Heart left ventricle (tissue), 16 donors: ENCODE data around the gene ZDHHC11B. TPM values are rescaled to one million over a fixed set of nuclear protein-coding genes. Genes with fewer than 3 reads are reported as not detected.
"Not testable (repeated sequence)": the region's sequence is repeated elsewhere in the genome, so short reads cannot be mapped to it uniquely, and the experiment has no call there.

Source experiments
- ATAC-seq, 4 donors: fragments of 200-7000 bp; cut with Tn5 transposase; one replicate each; pipeline ENCODE4 v1.9.1; 2020 to 2022; ENCODE audit warnings: moderate library complexity in 4 of 4, mild to moderate bottlenecking in 3 of 4, moderate number of reproducible peaks in 1 of 4
- DNase-seq, 5 donors: peaks; one replicate each; pipeline ENCODE4 v3.0.0-alpha.2; 2020
- H3K27ac ChIP-seq, 12 donors: fragments of 200-600 bp; sonication (generic) in 4 of 12; one replicate each; pipeline versions ENCODE4 v1.5.0 to v1.8.0; 2016 to 2022; ENCODE audit warnings: mild to moderate bottlenecking in 2 of 12
- H3K27me3 ChIP-seq, 9 donors: fragments of 200-600 bp; sonication (generic) in 2 of 9; one replicate each; pipeline versions ENCODE4 v1.5.1 to v1.8.0; 2016 to 2022; ENCODE audit warnings: mild to moderate bottlenecking in 3 of 9
- H3K36me3 ChIP-seq, 9 donors: fragments of 200-600 bp; sonication (generic) in 2 of 9; one replicate each; pipeline versions ENCODE4 v1.5.0 to v1.8.0; 2018 to 2022; ENCODE audit warnings: mild to moderate bottlenecking in 2 of 9
- H3K4me1 ChIP-seq, 12 donors: fragments of 200-600 bp; sonication (generic) in 4 of 12; one replicate each; pipeline versions ENCODE4 v1.5.0 to v1.8.0; 2016 to 2022; ENCODE audit warnings: mild to moderate bottlenecking in 3 of 12
- H3K4me3 ChIP-seq, 12 donors: fragments of 200-600 bp; sonication (generic) in 4 of 12; one replicate each; pipeline versions ENCODE4 v1.5.0 to v1.8.0; 2017 to 2022; ENCODE audit warnings: mild to moderate bottlenecking in 9 of 12, moderate library complexity in 4 of 12
- H3K9me3 ChIP-seq, 12 donors: fragments of 200-600 bp; sonication (generic) in 4 of 12; one replicate each; pipeline versions ENCODE4 v1.5.0 to v1.8.0; 2016 to 2022; ENCODE audit warnings: mild to moderate bottlenecking in 1 of 12
- POLR2A ChIP-seq, 2 donors: fragments of 450-650 bp; IDR thresholded peaks; one replicate each; pipeline ENCODE4 v1.6.1; 2017; ENCODE audit warnings: antibody characterized with exemption in 2 of 2, mild to moderate bottlenecking in 2 of 2, moderate library complexity in 2 of 2
- WGBS, 4 donors: extraction: QIAGEN DNeasy Blood & Tissue Kit in 2 of 4; methylation state at CpG; one replicate each; pipeline versions ENCODE4 v1.1.5 to v1.1.7; 2013 to 2018; 5-methylcytosine and 5-hydroxymethylcytosine counted together
- intact Hi-C, 10 donors: fragments of 100-400 bp; cut with DNase I; formaldehyde crosslinking; loops; one replicate each; pipeline versions ENCODE4 v1.11.1 to v1.14.2; 2022
- polyA plus RNA-seq, 2 donors: library from polyadenylated mRNA; stranded (reverse); fragments of 200-250 nt; gene quantifications; one replicate each; pipeline ENCODE4 v1.2.3, GENCODE V29; 2013
- total RNA-seq, 9 donors: library from RNA; depleted of rRNA in 2 of 9; stranded (reverse); fragments of >200 nt in 2 of 9; fragmentation: NEBNext Ultra II Directional in 3 of 9; extraction: Animal tissue kit (Norgen Biotek cat#: 25700) in 3 of 9; gene quantifications; one replicate each; pipeline versions ENCODE4 v1.1.0 to v1.2.4, GENCODE V29; 2016 to 2023
- TF ChIP-seq, protein P1 (sequence below), 12 donors: fragments of 200-600 bp; sonication (generic) in 4 of 12; IDR thresholded peaks; one replicate each; pipeline versions ENCODE4 v1.5.0 to v1.8.0; 2018 to 2022; ENCODE audit warnings: antibody characterized with exemption in 12 of 12, mild to moderate bottlenecking in 5 of 12
- donor health status: ischemic (EF 13 %, LVEDD 7.1; RV severe dilation, severe dysfunction).
- donor health status: healthy with polysubstance abuse.
- donor health status: DM: no; HTN: yes; CAD: no.
- donor health status: DM: no; HTN: no; CAD: no.
- donor health status: ischemic (EF 25% LVEDD 6.9; RV normal size, moderate dysfunction).
- donor health status: ischemic (EF 25% LVEDD 5.7; RV mildly dilated, moderate dysfunction).
- donor health status: healthy.
- donor health status: DM: yes; HTN: yes; CAD: no.
- donor health status: ischemic (EF 35%, LVEDD 5.7; RV mildly dilated, moderate dysfunction).
- donor health status: nonischemic (EF 11% LVEDD 7.7; RV severe dilation, severe dysfunction).
- donor health status: DM: yes; HTN: yes; CAD: no.
- donor health status: PGD.
- donor health status: ischemic (EF 29% LVEDD 5.4; RV normal size, mild dysfunction).
- donor health status: nonischemic (EF 23%, LVEDD 6.1; RV moderate dilation, normal function).

The ZDHHC11B gene
- total and polyA plus RNA-seq, 11 donors: 3.0 to 26.5 (median 8.8) TPM

DNA sequence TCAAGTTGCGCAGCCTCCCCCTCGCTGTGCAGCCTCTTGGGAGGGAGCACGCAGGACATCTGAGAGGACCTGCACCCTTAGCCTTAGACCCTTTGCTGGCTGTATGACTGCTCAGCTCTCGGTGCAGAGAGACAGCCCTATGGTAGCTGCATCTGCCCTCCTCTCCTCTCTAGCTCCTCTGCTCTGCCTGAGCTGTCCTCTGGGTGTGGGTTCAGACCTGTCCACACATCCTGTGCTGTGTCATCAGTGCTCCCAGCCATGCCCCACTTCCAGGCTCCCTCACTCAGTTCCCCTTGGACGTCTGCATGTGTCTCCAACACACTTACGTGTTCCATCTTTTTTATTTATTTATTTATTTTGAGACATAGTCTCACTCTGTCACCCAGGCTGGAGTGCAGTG lies 60.7 kb downstream of the ZDHHC11B start:
- H3K27ac ChIP-seq, intact Hi-C loops, H3K36me3 ChIP-seq, DNase-seq, H3K27me3 ChIP-seq, H3K4me3 ChIP-seq, H3K4me1 ChIP-seq: not testable (repeated sequence)
- 75 to 87% (median 85%) methylated on average over 2 to 3 of the region's 6 CpGs for WGBS, 4 donors
- H3K9me3 ChIP-seq: peaks cover 0 to 20% (median 10%) of the 10 kb centered on the region in 12 donors
- peak in 1 of 4 donors; percentile 38 for ATAC-seq

DNA sequence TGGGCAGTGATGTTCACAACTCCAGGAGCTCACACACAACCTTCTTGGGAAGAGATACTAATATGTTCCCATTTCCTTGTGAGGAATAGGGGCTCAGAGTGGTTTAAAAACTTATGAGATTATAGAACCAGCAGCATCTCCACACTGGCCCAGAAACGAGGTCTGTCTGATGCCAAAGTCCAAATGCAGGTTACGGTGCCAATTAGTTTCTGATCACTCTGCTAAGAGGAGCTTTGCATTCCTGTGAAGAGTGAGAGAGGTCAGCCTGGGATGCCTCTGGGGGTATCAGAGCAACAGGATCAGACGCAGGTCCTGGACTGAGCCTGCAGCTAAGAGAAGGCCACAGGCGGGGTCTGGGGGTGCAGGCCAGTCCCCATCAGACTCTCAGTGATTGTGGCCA lies 61.2 kb downstream of the ZDHHC11B start:
- H3K4me3 ChIP-seq, H3K27ac ChIP-seq, H3K4me1 ChIP-seq, DNase-seq, H3K27me3 ChIP-seq, intact Hi-C loops: not testable (repeated sequence)
- Histone ChIP-seq H3K9me3 (peaks cover 0 to 21% (median 10%) of the 10 kb centered on the region in 12 donors), H3K36me3 (peaks cover 0 to 11% (median 0%) of the 10 kb centered on the region in 9 donors)
- 73 to 79% (median 79%) methylated on average over 1 to 4 of the region's 4 CpGs; no CpG with 5 or more reads in 1 of the 4 donors for WGBS, 4 donors
- ATAC-seq: peak in 1 of 4 donors; percentile 13

DNA sequence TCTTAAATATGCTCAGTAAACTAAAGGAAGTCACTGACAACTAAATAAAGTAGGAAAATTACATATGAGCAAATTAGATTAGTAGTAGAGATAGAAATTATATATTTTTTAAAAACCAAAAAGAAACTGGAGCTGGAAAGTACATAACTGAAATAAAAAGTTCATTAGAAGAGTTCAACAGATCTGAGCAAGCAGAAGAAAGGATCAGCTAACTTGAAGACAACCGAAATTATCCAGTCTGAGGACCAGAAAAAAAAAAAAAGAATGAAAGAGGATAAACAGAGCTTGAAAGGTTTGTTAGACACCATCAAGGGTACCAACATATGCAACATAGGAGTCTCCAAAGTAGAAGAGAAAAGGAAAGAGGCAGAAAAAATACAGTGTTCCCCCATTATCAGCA lies 65.2 kb downstream of the ZDHHC11B start:
- Histone ChIP-seq H3K36me3 (peaks cover 0 to 32% (median 4%) of the 10 kb centered on the region in 9 donors), H3K9me3 (peaks cover 0 to 21% (median 10%) of the 10 kb centered on the region in 12 donors)
- H3K4me1 ChIP-seq, ATAC-seq, H3K27me3 ChIP-seq, intact Hi-C loops, H3K27ac ChIP-seq, H3K4me3 ChIP-seq, DNase-seq: not testable (repeated sequence)
- WGBS, 4 donors: 81 to 92% (median 87%) methylated on average over 1 of the region's 1 CpG

DNA sequence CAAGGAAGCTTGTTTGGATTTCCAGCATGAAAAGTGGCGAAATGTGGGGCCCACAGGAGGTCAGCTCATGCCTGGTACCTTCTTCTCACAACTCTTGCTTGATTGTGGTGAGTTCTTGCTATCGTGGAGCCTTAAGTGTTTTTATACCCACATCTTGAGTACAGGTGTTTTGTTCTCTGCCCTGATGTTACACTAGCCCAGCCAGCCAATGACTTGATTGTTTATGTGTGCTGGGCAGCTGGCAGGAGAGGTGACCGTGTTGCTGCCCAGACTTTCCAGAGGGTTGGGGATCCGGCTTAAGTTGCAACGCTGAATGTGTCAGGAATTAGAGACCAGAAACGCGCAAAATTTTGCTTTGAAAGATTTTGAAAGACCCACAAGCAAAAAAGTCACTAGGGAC lies 67.4 kb downstream of the ZDHHC11B start:
- Histone ChIP-seq H3K9me3 (peaks cover 0 to 21% (median 10%) of the 10 kb centered on the region in 12 donors), H3K27ac (no peak overlapping the region), H3K4me3 (no peak overlapping the region), H3K27me3 (no peaks in the 10 kb centered on the region), H3K36me3 (peaks cover 0 to 32% (median 4%) of the 10 kb centered on the region in 9 donors), H3K4me1 (no peaks in the 10 kb centered on the region)
- TF ChIP-seq, protein P1, sequence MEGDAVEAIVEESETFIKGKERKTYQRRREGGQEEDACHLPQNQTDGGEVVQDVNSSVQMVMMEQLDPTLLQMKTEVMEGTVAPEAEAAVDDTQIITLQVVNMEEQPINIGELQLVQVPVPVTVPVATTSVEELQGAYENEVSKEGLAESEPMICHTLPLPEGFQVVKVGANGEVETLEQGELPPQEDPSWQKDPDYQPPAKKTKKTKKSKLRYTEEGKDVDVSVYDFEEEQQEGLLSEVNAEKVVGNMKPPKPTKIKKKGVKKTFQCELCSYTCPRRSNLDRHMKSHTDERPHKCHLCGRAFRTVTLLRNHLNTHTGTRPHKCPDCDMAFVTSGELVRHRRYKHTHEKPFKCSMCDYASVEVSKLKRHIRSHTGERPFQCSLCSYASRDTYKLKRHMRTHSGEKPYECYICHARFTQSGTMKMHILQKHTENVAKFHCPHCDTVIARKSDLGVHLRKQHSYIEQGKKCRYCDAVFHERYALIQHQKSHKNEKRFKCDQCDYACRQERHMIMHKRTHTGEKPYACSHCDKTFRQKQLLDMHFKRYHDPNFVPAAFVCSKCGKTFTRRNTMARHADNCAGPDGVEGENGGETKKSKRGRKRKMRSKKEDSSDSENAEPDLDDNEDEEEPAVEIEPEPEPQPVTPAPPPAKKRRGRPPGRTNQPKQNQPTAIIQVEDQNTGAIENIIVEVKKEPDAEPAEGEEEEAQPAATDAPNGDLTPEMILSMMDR (IDR thresholded peaks at IDR 0.05): no peak
- TF ChIP-seq POLR2A (IDR thresholded peaks at IDR 0.05): no peak
- intact Hi-C loops: no loop called here
- no peak for ATAC-seq
- no peak for DNase-seq
- WGBS, 4 donors: 72 to 87% (median 80%) methylated on average over 6 to 7 of the region's 7 CpGs

DNA sequence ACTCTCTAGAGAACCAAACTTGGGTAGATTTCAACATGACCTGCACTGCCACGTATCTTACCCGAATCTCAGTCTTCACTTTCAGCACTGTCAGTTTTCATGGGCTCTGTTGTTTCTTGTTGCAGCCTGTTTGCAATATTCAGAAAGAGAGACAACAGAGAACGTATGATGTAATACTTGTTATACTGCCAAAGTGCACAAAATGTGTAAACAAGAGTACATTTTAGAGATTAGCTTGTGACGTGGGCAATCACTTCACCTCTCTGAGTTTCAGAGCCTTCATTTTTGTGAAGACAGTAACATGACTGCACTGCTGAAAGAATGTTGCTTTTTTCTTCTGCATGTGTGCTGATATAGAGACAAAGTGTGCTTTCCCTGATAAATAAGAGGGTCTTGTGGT lies 67.8 kb downstream of the ZDHHC11B start:
- 73 to 79% (median 74%) methylated on average over 4 of the region's 4 CpGs for WGBS, 4 donors
- H3K4me1 ChIP-seq, DNase-seq, H3K4me3 ChIP-seq, H3K27ac ChIP-seq, intact Hi-C loops, H3K27me3 ChIP-seq, ATAC-seq: not testable (repeated sequence)
- Histone ChIP-seq H3K36me3 (peaks cover 0 to 32% (median 4%) of the 10 kb centered on the region in 9 donors), H3K9me3 (peaks cover 0 to 21% (median 10%) of the 10 kb centered on the region in 12 donors)

DNA sequence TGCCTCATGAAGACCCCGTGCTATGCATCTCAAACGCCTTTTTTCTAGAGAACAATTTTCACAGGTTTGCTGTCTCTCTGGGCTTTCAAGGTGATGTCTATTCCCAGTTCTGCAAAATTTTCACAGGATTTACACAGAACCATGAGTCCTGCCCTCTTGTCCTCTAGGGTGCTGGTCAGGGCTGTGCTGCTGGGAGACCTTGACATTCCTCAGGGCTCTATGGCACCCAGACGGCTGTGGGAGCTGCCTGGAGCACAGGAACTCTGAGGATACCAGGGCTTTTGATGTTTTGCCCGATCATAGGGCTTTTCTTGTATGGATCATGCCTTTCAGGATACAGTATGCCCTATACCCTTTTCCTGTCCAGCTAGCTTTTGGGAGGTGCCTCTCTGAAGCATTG lies 68.9 kb downstream of the ZDHHC11B start:
- intact Hi-C loops, H3K4me1 ChIP-seq, H3K27me3 ChIP-seq, DNase-seq, H3K27ac ChIP-seq, H3K4me3 ChIP-seq: not testable (repeated sequence)
- peak in 2 of 4 donors; percentile 19 to 21 for ATAC-seq
- peaks cover 0 to 19% (median 10%) of the 10 kb centered on the region in 12 donors for H3K9me3 ChIP-seq
- WGBS, 4 donors: 91 to 96% (median 95%) methylated on average over 4 of the region's 4 CpGs
- peaks cover 0 to 32% (median 4%) of the 10 kb centered on the region in 9 donors for H3K36me3 ChIP-seq

DNA sequence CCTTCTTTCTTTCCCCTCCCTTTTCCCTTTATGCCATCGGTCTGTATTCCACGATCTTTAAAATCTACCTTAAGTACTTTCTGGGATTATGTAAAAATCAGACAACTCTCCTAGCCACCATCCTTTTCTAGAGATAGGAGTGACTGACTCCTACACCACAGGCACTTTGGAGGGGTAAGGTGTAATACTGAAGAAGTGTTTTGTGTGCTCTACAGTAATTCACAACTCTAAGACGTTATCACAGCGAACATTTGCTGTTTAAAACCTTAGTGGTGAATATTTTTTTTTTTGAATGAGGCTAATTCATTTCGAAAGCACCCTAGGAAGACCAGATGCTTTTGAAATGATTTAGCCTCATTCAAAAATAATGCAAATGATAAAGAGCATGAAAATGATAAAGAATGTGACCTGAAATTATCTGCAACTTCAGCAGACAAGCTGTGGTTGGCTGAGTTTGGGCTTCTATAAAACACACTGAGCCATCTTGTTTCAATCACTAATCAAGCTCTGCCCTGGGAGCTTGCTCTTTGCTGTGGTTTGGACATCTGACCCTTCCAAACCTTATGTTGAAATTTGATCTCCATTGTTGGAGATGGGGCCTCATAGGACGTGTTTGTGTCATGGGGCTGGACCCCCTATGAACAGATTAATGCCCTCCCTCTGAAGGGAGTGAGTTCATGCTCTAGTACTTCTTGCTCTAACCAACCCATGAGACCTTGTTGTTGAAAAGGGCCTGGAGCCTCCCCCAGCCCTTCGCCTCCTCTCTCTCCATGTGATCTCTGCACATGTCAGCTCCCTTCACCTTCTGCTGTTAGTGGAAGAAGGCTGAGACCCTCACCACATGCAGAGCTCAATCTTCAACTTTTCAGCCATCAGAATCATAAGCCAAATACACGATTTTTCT lies 70.1 kb downstream of the ZDHHC11B start:
- H3K27me3 ChIP-seq, DNase-seq, H3K4me1 ChIP-seq, ATAC-seq, H3K27ac ChIP-seq, H3K4me3 ChIP-seq: not testable (repeated sequence)
- Histone ChIP-seq H3K9me3 (peaks cover 0 to 11% (median 3%) of the 10 kb centered on the region in 12 donors), H3K36me3 (peaks cover 0 to 25% (median under 1%) of the 10 kb centered on the region in 9 donors)
- WGBS, 4 donors: 61 to 85% (median 78%) methylated on average over 5 to 8 of the region's 8 CpGs
- intact Hi-C loops: loop anchor here in 2 of 10 donors (5.0 kb wide), 1 partner anchor 83 kb away; no protein-coding TSS in a partner anchor

DNA sequence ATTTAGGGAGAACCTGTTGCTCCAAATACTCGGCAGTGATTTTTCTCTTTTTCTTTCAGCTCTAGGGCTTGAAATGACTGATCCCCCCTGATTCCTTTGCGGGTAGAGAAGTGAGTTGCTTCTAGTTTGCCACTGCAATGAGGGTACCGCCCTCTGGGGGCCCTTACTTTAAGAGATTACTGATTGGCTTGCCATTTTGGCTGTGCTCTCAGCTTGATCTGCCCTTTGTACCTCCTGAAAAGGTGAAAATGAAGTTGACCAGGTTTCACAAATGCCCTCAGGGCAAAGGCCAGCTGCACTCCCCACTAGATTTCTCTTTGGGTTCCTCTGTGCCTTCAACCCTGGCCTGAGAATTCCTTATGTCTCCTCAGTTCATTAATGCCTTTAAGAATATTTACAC lies 70.8 kb downstream of the ZDHHC11B start:
- not testable (repeated sequence) for DNase-seq, ATAC-seq, H3K9me3 ChIP-seq, H3K4me3 ChIP-seq, H3K27ac ChIP-seq, H3K27me3 ChIP-seq, H3K4me1 ChIP-seq
- intact Hi-C loops: loop anchor here in 2 of 10 donors (5.0 kb wide), 1 partner anchor 84 kb away; no protein-coding TSS in a partner anchor
- peaks cover 0 to 25% (median 0%) of the 10 kb centered on the region in 9 donors for H3K36me3 ChIP-seq
- WGBS, 4 donors: 57 to 74% (median 59%) methylated on average over 2 to 3 of the region's 3 CpGs

DNA sequence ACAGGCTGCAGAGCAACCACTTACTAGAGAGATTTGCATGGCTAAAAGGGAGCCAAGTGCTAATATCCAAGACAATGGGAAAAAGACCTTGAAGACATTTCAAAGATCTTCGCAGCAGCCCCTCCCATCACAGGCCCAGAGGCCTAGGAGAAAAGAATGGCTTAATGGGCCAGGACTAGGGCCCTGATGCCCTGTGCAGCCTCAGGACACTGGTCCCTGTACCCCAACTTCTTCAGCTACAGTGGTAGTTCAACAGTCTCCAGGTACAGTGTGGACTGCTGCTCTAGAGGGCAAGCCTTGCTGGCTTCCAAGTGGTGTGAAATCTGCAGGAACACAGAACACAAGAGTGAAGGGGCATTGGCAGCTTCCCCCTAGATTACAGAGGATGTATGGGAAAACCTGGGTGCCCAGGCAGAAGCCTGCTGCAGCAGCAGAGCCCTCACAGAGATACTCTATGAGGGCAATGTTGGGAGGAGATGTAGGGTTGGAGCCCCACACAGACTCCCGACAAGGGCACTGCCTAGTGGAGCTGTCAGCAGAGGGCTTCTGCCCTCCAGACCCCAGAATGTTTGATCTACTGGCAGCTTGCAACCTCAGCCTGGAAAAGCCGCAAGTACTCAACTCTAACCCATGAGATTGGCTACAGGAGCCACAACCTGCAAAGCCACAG lies 75.5 kb downstream of the ZDHHC11B start:
- DNase-seq, intact Hi-C loops, H3K27ac ChIP-seq, H3K4me3 ChIP-seq, H3K36me3 ChIP-seq, H3K9me3 ChIP-seq, H3K4me1 ChIP-seq, H3K27me3 ChIP-seq: not testable (repeated sequence)
- 81 to 98% (median 94%) methylated on average over 2 to 3 of the region's 3 CpGs for whole genome bisulfite sequencing, 4 donors
- ATAC-seq: peak in 2 of 4 donors; percentile 55 to 66
